Stimulated activated CD4-positive, alpha-beta T cell treated with anti-CD3 and anti-CD28 coated beads, Interleukin-1b, Interleukin-23, amount 100 ng/mL, for 1 hour (primary cell): ENCODE measurements around the gene CLPTM1L.
"Not testable (repeated sequence)": the region's sequence is repeated elsewhere in the genome, so short reads cannot be mapped to it uniquely, and the experiment has no call there.

ENCODE experiments used
- DNase-seq, 2 donors: peaks; one replicate each; pipeline ENCODE4 v3.0.0-alpha.2; 2020; ENCODE audit warnings: low read depth in 2 of 2

CLPTM1L gene

GRCh38 chr5:1381370-1382247, 36.7 kb upstream of the CLPTM1L start:
- no peak for DNase-seq

- DNase-seq = no peak
These were observed 36.0 kb upstream of the CLPTM1L start for GRCh38 chr5:1380910-1381309.

- DNase-seq = peak in 1 of 2 donors; percentile 12
These were observed 35.3 kb upstream of the CLPTM1L start for GRCh38 chr5:1380011-1380817.

GRCh38 chr5:1378866-1379659, 34.2 kb upstream of the CLPTM1L start:
- no peak for DNase-seq

- no peak for DNase-seq
These were observed 33.2 kb upstream of the CLPTM1L start for GRCh38 chr5:1378096-1378495.

- no peak for DNase-seq
These were observed 32.1 kb upstream of the CLPTM1L start for GRCh38 chr5:1376981-1377380.

- DNase-seq = no peak
These were observed 31.2 kb upstream of the CLPTM1L start for GRCh38 chr5:1375871-1376810.

- no peak for DNase-seq
These were observed 29.8 kb upstream of the CLPTM1L start for GRCh38 chr5:1374679-1375055.

- no peak for DNase-seq
These were observed 29.3 kb upstream of the CLPTM1L start for GRCh38 chr5:1374030-1374678.

- not testable (repeated sequence) for DNase-seq
These were observed 27.1 kb upstream of the CLPTM1L start for GRCh38 chr5:1371972-1372342.

GRCh38 chr5:1371218-1371971, 26.5 kb upstream of the CLPTM1L start:
- DNase-seq = no peak

- DNase-seq = no peak
These were observed 25.1 kb upstream of the CLPTM1L start for GRCh38 chr5:1370006-1370405.

- no peak for DNase-seq
These were observed 23.9 kb upstream of the CLPTM1L start for GRCh38 chr5:1368756-1369155.

GRCh38 chr5:1368236-1368635, 23.3 kb upstream of the CLPTM1L start:
- no peak for DNase-seq

GRCh38 chr5:1367149-1367548, 22.2 kb upstream of the CLPTM1L start:
- DNase-seq = no peak

- no peak for DNase-seq
These were observed 21.6 kb upstream of the CLPTM1L start for GRCh38 chr5:1366514-1366913.

- DNase-seq = no peak
These were observed 19.3 kb upstream of the CLPTM1L start for GRCh38 chr5:1364211-1364610.

GRCh38 chr5:1363581-1363980, 18.7 kb upstream of the CLPTM1L start:
- no peak for DNase-seq

GRCh38 chr5:1363160-1363559, 18.3 kb upstream of the CLPTM1L start:
- no peak for DNase-seq
